Psoas muscle (tissue), 8 donors: Measurements from ENCODE around the gene RFX3. TPM values are rescaled to one million over a fixed set of nuclear protein-coding genes. Genes with fewer than 3 reads are reported as not detected.

ENCODE experiments used
- ATAC-seq, 4 donors: fragments of 200-7000 bp; cut with Tn5 transposase; one replicate each; pipeline ENCODE4 v1.9.1; 2020; ENCODE audit warnings: moderate library complexity in 3 of 4, mild to moderate bottlenecking in 2 of 4
- DNase-seq, 2 donors: peaks; one replicate each; pipeline ENCODE4 v3.0.0-alpha.2; 2020
- H3K27ac ChIP-seq: fragments of 200-600 bp; one replicate; pipeline ENCODE4 v1.8.0; 2022
- H3K27me3 ChIP-seq, 3 donors: fragments of 200-600 bp in 1 of 3; one replicate each; pipeline versions ENCODE4 v1.6.1 to v1.8.0; 2013 to 2022; ENCODE audit warnings: low read length in 2 of 3, mild to moderate bottlenecking in 2 of 3, moderate library complexity in 1 of 3; ENCODE audit not compliant: insufficient read depth in 3 of 3
- H3K36me3 ChIP-seq, 2 donors: fragments of 200-600 bp in 1 of 2; one replicate each; pipeline versions ENCODE4 v1.6.1 to v1.8.0; 2013 to 2022; ENCODE audit warnings: low read depth in 1 of 2, mild to moderate bottlenecking in 1 of 2, moderate library complexity in 1 of 2; ENCODE audit not compliant: insufficient read depth in 1 of 2
- H3K4me1 ChIP-seq: fragments of 200-600 bp; one replicate; pipeline ENCODE4 v1.8.0; 2022
- H3K4me3 ChIP-seq: fragments of 200-600 bp; one replicate; pipeline ENCODE4 v1.8.0; 2022; ENCODE audit warnings: mild to moderate bottlenecking
- H3K9me3 ChIP-seq: fragments of 200-600 bp; one replicate; pipeline ENCODE4 v1.8.0; 2022
- CTCF ChIP-seq: fragments of 200-600 bp; IDR thresholded peaks from one replicate; pipeline ENCODE4 v1.8.0; 2022; ENCODE audit warnings: antibody characterized with exemption
- WGBS, 3 donors: extraction: QIAGEN DNeasy Blood & Tissue Kit; methylation state at CpG; one replicate each; pipeline versions ENCODE4 v1.1.6 to v1.1.7; 2013; 5-methylcytosine and 5-hydroxymethylcytosine counted together
- intact Hi-C, 2 donors: fragments of 100-400 bp; cut with DNase I; formaldehyde crosslinking; loops; one replicate each; pipeline versions ENCODE4 v1.11.0 to v1.14.2; 2022
- polyA plus RNA-seq, 3 donors: library from polyadenylated mRNA; stranded (reverse); fragments of 200-250 nt; gene quantifications; one replicate each; pipeline ENCODE4 v1.2.3, GENCODE V29; 2013
- total RNA-seq, 4 donors: library from RNA; stranded (reverse); fragmentation: NEBNext Ultra II Directional in 2 of 4; extraction: Animal tissue kit (Norgen Biotek cat#: 25700) in 2 of 4; gene quantifications; one replicate each; pipeline versions ENCODE4 v1.2.1 to v1.2.4, GENCODE V29; 2021 to 2023
- donor health status: healthy with polysubstance abuse.
- donor health status: DM: no; HTN: no; CAD: no; lungs with moderate emphysema.
- donor health status: Bipolar disorder and iron deficiency.
- donor health status: healthy.
- donor health status: DM: yes; HTN: yes; CAD: no.
- donor health status: DM: no; HTN: no; CAD: no.
- donor health status: DM: no; HTN: no; CAD: no.
- donor health status: DM: yes; HTN: yes; CAD: no.

The RFX3 gene
- total and polyA plus RNA-seq, 7 donors, result 0.38 to 5.7 (median 2.8) TPM

- H3K36me3 ChIP-seq, result peaks cover 0 to 51% of the 10 kb centered on the region in 2 donors
- intact Hi-C loops, result loop anchor here in 1 of 2 donors (10.0 kb wide), 1 partner anchor 188 kb away; no protein-coding TSS in a partner anchor
- DNase-seq, result no peak
- 93 to 94% (median 94%) methylated on average over 3 of the region's 3 CpGs for WGBS, 3 donors
- ATAC-seq, result no peak
- no peaks in the 10 kb centered on the region for H3K27me3 ChIP-seq
- no peaks in the 10 kb centered on the region for H3K4me1 ChIP-seq
- no peaks in the 10 kb centered on the region for H3K9me3 ChIP-seq
- H3K27ac ChIP-seq, result no peak overlapping the region
- no peak for TF ChIP-seq CTCF
- no peak overlapping the region for H3K4me3 ChIP-seq
These were observed 269.1 kb downstream of the RFX3 start for GRCh38 chr9:3256571-3257330.

- H3K27ac ChIP-seq, result no peak overlapping the region
- intact Hi-C loops, result loop anchor here in 1 of 2 donors (10.0 kb wide), 1 partner anchor 193 kb away; no protein-coding TSS in a partner anchor
- DNase-seq (no peak), ATAC-seq (no peak)
- no peaks in the 10 kb centered on the region for H3K27me3 ChIP-seq
- no peaks in the 10 kb centered on the region for H3K4me1 ChIP-seq
- H3K36me3 ChIP-seq, result peaks cover 0 to 45% of the 10 kb centered on the region in 2 donors
- WGBS, 3 donors, result 81 to 100% (median 95%) methylated on average over 2 of the region's 2 CpGs
- no peaks in the 10 kb centered on the region for H3K9me3 ChIP-seq
- no peak for TF ChIP-seq CTCF
- no peak overlapping the region for H3K4me3 ChIP-seq
These were observed 274.5 kb downstream of the RFX3 start for GRCh38 chr9:3251309-3251708.

- Histone ChIP-seq H3K4me1 (no peaks in the 10 kb centered on the region), H3K27ac (no peak overlapping the region), H3K36me3 (peaks cover 0 to 45% of the 10 kb centered on the region in 2 donors), H3K27me3 (no peaks in the 10 kb centered on the region), H3K9me3 (no peaks in the 10 kb centered on the region), H3K4me3 (no peak overlapping the region)
- TF ChIP-seq CTCF, result no peak
- 94 to 95% (median 94%) methylated on average over 4 of the region's 4 CpGs for WGBS, 3 donors
- DNase-seq, result no peak
- no peak for ATAC-seq
- intact Hi-C loops, result loop anchor here in 1 of 2 donors (10.0 kb wide), 1 partner anchor 194 kb away; no protein-coding TSS in a partner anchor
These were observed 275.1 kb downstream of the RFX3 start for GRCh38 chr9:3250741-3251140.

- no peak for DNase-seq
- Histone ChIP-seq H3K4me3 (no peak overlapping the region), H3K4me1 (no peaks in the 10 kb centered on the region), H3K36me3 (peaks cover 0 to 33% of the 10 kb centered on the region in 2 donors), H3K27me3 (no peaks in the 10 kb centered on the region), H3K27ac (no peak overlapping the region), H3K9me3 (no peaks in the 10 kb centered on the region)
- ATAC-seq, result no peak
- intact Hi-C loops, result no loop called here
- WGBS, 3 donors, result 95 to 97% (median 95%) methylated on average over 3 of the region's 3 CpGs
- TF ChIP-seq CTCF, result no peak
These were observed 278.6 kb downstream of the RFX3 start for GRCh38 chr9:3247211-3247610.
